ENCODE measurements around the gene FTSJ1. TPM values are rescaled to one million over a fixed set of nuclear protein-coding genes. Genes with fewer than 3 reads are reported as not detected.

Gene FTSJ1
- total RNA-seq, 1 donor from 2014 or later: 101 TPM

GRCh38 chrX:48475296-48475695 lies 703 bp upstream of the FTSJ1 start:
- H3K4me1 Mint-ChIP-seq: peaks cover 24% of the 10 kb centered on the region
- no peaks in the 10 kb centered on the region for H3K27me3 Mint-ChIP-seq
- no peak for DNase-seq
- H3K36me3 Mint-ChIP-seq (ENCODE audit: low read depth): peaks cover 32% of the 10 kb centered on the region
- peak overlapping the region; percentile 96 for H3K4me3 Mint-ChIP-seq
- H3K9me3 Mint-ChIP-seq: no peaks in the 10 kb centered on the region
- H3K27ac Mint-ChIP-seq: peak overlapping the region; percentile 93
- intact Hi-C loops (cut with micrococcal nuclease): loop anchor here (1.0 to 5.0 kb wide), 5 partner anchors 122 to 823 kb away; partner anchors contain the start of genes ELK1, HDAC6 and WDR13

- Mint-ChIP-seq H3K36me3 (ENCODE audit: low read depth) (peaks cover 43% of the 10 kb centered on the region), H3K4me1 (peaks cover 28% of the 10 kb centered on the region), H3K9me3 (no peaks in the 10 kb centered on the region), H3K4me3 (peak overlapping the region; percentile 96), H3K27me3 (no peaks in the 10 kb centered on the region), H3K27ac (peak overlapping the region; percentile 93)
- DNase-seq: no peak
- intact Hi-C loops (cut with micrococcal nuclease): loop anchor here (1.0 to 5.0 kb wide), 8 partner anchors 32 to 825 kb away; partner anchors contain the start of genes EBP, ELK1, HDAC6 and PORCN
Measured at GRCh38 chrX:48476919-48477318, 920 bp downstream of the FTSJ1 start.

- Mint-ChIP-seq H3K4me1 (peaks cover 28% of the 10 kb centered on the region), H3K27me3 (no peaks in the 10 kb centered on the region), H3K4me3 (peak overlapping the region; percentile 96), H3K27ac (peak overlapping the region; percentile 34), H3K9me3 (no peaks in the 10 kb centered on the region), H3K36me3 (ENCODE audit: low read depth) (peaks cover 49% of the 10 kb centered on the region)
- intact Hi-C loops (cut with micrococcal nuclease): loop anchor here (2.0 to 5.0 kb wide), 5 partner anchors 31 to 826 kb away; partner anchors contain the start of genes ELK1, HDAC6 and PORCN
- no peak for DNase-seq
Measured at GRCh38 chrX:48477960-48478755, 2.2 kb downstream of the FTSJ1 start.

- H3K4me3 Mint-ChIP-seq: no peak overlapping the region
- no peak for DNase-seq
- H3K36me3 Mint-ChIP-seq (ENCODE audit: low read depth): peaks cover 49% of the 10 kb centered on the region
- intact Hi-C loops (cut with micrococcal nuclease): loop anchor here (5.0 kb wide), 4 partner anchors 198 to 827 kb away; partner anchors contain the start of genes ELK1 and HDAC6
- no peaks in the 10 kb centered on the region for H3K9me3 Mint-ChIP-seq
- peaks cover 28% of the 10 kb centered on the region for H3K4me1 Mint-ChIP-seq
- H3K27ac Mint-ChIP-seq: peak overlapping the region; percentile 34
- no peaks in the 10 kb centered on the region for H3K27me3 Mint-ChIP-seq
Measured at GRCh38 chrX:48478806-48479205, 2.8 kb downstream of the FTSJ1 start.

GRCh38 chrX:48480142-48480541 lies 4.1 kb downstream of the FTSJ1 start:
- no peaks in the 10 kb centered on the region for H3K9me3 Mint-ChIP-seq
- DNase-seq: no peak
- peaks cover 49% of the 10 kb centered on the region for H3K36me3 Mint-ChIP-seq (ENCODE audit: low read depth)
- intact Hi-C loops (cut with micrococcal nuclease): no loop called here
- no peak overlapping the region for H3K27ac Mint-ChIP-seq
- H3K4me3 Mint-ChIP-seq: no peak overlapping the region
- peaks cover 26% of the 10 kb centered on the region for H3K4me1 Mint-ChIP-seq
- H3K27me3 Mint-ChIP-seq: no peaks in the 10 kb centered on the region

GRCh38 chrX:48480583-48480982 lies 4.6 kb downstream of the FTSJ1 start:
- intact Hi-C loops (cut with micrococcal nuclease): no loop called here
- Mint-ChIP-seq H3K27me3 (no peaks in the 10 kb centered on the region), H3K4me1 (peaks cover 26% of the 10 kb centered on the region), H3K9me3 (no peaks in the 10 kb centered on the region), H3K4me3 (no peak overlapping the region), H3K27ac (no peak overlapping the region), H3K36me3 (ENCODE audit: low read depth) (peaks cover 49% of the 10 kb centered on the region)
- no peak for DNase-seq

GRCh38 chrX:48482526-48482925 lies 6.5 kb downstream of the FTSJ1 start:
- Mint-ChIP-seq H3K9me3 (no peaks in the 10 kb centered on the region), H3K27ac (no peak overlapping the region), H3K36me3 (ENCODE audit: low read depth) (peaks cover 43% of the 10 kb centered on the region), H3K4me3 (no peak overlapping the region), H3K27me3 (no peaks in the 10 kb centered on the region), H3K4me1 (peaks cover 17% of the 10 kb centered on the region)
- intact Hi-C loops (cut with micrococcal nuclease): no loop called here
- DNase-seq: no peak

- H3K27me3 Mint-ChIP-seq: no peaks in the 10 kb centered on the region
- no peaks in the 10 kb centered on the region for H3K4me1 Mint-ChIP-seq
- H3K36me3 Mint-ChIP-seq (ENCODE audit: low read depth): peaks cover 9% of the 10 kb centered on the region
- H3K9me3 Mint-ChIP-seq: no peaks in the 10 kb centered on the region
- H3K27ac Mint-ChIP-seq: no peak overlapping the region
- DNase-seq: no peak
- H3K4me3 Mint-ChIP-seq: no peak overlapping the region
- intact Hi-C loops (cut with micrococcal nuclease): no loop called here
Measured at GRCh38 chrX:48487362-48487798, 11.4 kb downstream of the FTSJ1 start.

GRCh38 chrX:48488034-48488433 lies 12.0 kb downstream of the FTSJ1 start:
- Mint-ChIP-seq H3K27ac (no peak overlapping the region), H3K4me3 (no peak overlapping the region), H3K4me1 (no peaks in the 10 kb centered on the region), H3K9me3 (no peaks in the 10 kb centered on the region), H3K27me3 (no peaks in the 10 kb centered on the region), H3K36me3 (ENCODE audit: low read depth) (peaks cover 6% of the 10 kb centered on the region)
- intact Hi-C loops (cut with micrococcal nuclease): no loop called here
- no peak for DNase-seq

- intact Hi-C loops (cut with micrococcal nuclease): no loop called here
Measured at GRCh38 chrX:48489296-48489695, 13.3 kb downstream of the FTSJ1 start.

GRCh38 chrX:48489892-48490291 lies 13.9 kb downstream of the FTSJ1 start:
- Mint-ChIP-seq H3K9me3 (no peaks in the 10 kb centered on the region), H3K27ac (no peak overlapping the region), H3K36me3 (ENCODE audit: low read depth) (peaks cover 6% of the 10 kb centered on the region), H3K27me3 (no peaks in the 10 kb centered on the region), H3K4me1 (no peaks in the 10 kb centered on the region), H3K4me3 (no peak overlapping the region)
- no peak for DNase-seq
- intact Hi-C loops (cut with micrococcal nuclease): loop anchor here (10.0 kb wide), 1 partner anchor 405 kb away; no protein-coding TSS in a partner anchor

More at GRCh38 chrX:48489296-48489695, 13.3 kb downstream of the FTSJ1 start:
- no peaks in the 10 kb centered on the region for H3K9me3 Mint-ChIP-seq
- H3K4me1 Mint-ChIP-seq: no peaks in the 10 kb centered on the region
- H3K4me3 Mint-ChIP-seq: no peak overlapping the region
- no peaks in the 10 kb centered on the region for H3K27me3 Mint-ChIP-seq
- H3K27ac Mint-ChIP-seq: no peak overlapping the region
- no peak for DNase-seq
- H3K36me3 Mint-ChIP-seq (ENCODE audit: low read depth): peaks cover 6% of the 10 kb centered on the region

GRCh38 chrX:48490661-48491060 lies 14.7 kb downstream of the FTSJ1 start:
- H3K27me3 Mint-ChIP-seq: no peaks in the 10 kb centered on the region
- no peaks in the 10 kb centered on the region for H3K9me3 Mint-ChIP-seq
- H3K36me3 Mint-ChIP-seq (ENCODE audit: low read depth): peaks cover 6% of the 10 kb centered on the region
- no peak for DNase-seq
- intact Hi-C loops (cut with micrococcal nuclease): loop anchor here (10.0 kb wide), 1 partner anchor 406 kb away; no protein-coding TSS in a partner anchor
- H3K4me3 Mint-ChIP-seq: no peak overlapping the region
- no peak overlapping the region for H3K27ac Mint-ChIP-seq
- no peaks in the 10 kb centered on the region for H3K4me1 Mint-ChIP-seq

- H3K4me3 Mint-ChIP-seq: no peak overlapping the region
- no peaks in the 10 kb centered on the region for H3K9me3 Mint-ChIP-seq
- H3K27ac Mint-ChIP-seq: no peak overlapping the region
- no peaks in the 10 kb centered on the region for H3K4me1 Mint-ChIP-seq
- DNase-seq: no peak
- H3K27me3 Mint-ChIP-seq: no peaks in the 10 kb centered on the region
- intact Hi-C loops (cut with micrococcal nuclease): loop anchor here (10.0 kb wide), 1 partner anchor 407 kb away; no protein-coding TSS in a partner anchor
- H3K36me3 Mint-ChIP-seq (ENCODE audit: low read depth): peaks cover 4% of the 10 kb centered on the region
Measured at GRCh38 chrX:48491809-48492208, 15.8 kb downstream of the FTSJ1 start.

- Mint-ChIP-seq H3K36me3 (ENCODE audit: low read depth) (peaks cover under 1% of the 10 kb centered on the region), H3K4me3 (no peak overlapping the region), H3K27me3 (no peaks in the 10 kb centered on the region), H3K27ac (no peak overlapping the region), H3K4me1 (no peaks in the 10 kb centered on the region), H3K9me3 (no peaks in the 10 kb centered on the region)
- no peak for DNase-seq
- intact Hi-C loops (cut with micrococcal nuclease): loop anchor here (10.0 kb wide), 1 partner anchor 408 kb away; no protein-coding TSS in a partner anchor
Measured at GRCh38 chrX:48492293-48492910, 16.4 kb downstream of the FTSJ1 start.
